K562 (cell line): ENCODE data around the gene PEX11A. TPM values are rescaled to one million over a fixed set of nuclear protein-coding genes. Genes with fewer than 3 reads are reported as not detected.

Experiments
- ATAC-seq: fragments of 200-7000 bp; cut with Tn5 transposase; 3 replicates; pipeline ENCODE4 v1.9.1; 2020; ENCODE audit warnings: moderate library complexity
- BruUV-seq: library from RNA; stranded (reverse); fragments of 400-500 nt; replicated peaks from 2 replicates; lab custom pipeline; 2021; lab: Mats Ljungman, UMichigan
- CTCF ChIA-PET: fragments of 300-600 bp; formaldehyde crosslinking; extraction: SDS; loops from one replicate; lab custom pipeline; 2021; ENCODE audit warnings: low intra/inter-chr PET ratio; lab: Yijun Ruan, JAX
- POLR2A ChIA-PET: fragments of 300-600, 350-650 bp; sonication (Branson Sonifier 250); formaldehyde crosslinking; extraction: SDS; loops from one replicate; lab custom pipeline; 2021; ENCODE audit warnings: antibody characterized with exemption, inconsistent platforms; lab: Yijun Ruan, JAX
- DNase-seq, 4 experiments: peaks; one replicate each; pipeline versions ENCODE4 v3.0.0 to v3.0.0-alpha.2; 2011 to 2018; ENCODE audit warnings: low spot score in 3 of 4, mixed read lengths in 3 of 4; ENCODE audit errors: extremely low read depth in 1 of 4
- FAIRE-seq: peaks from 2 replicates; lab custom pipeline; 2011; peaks lifted over from hg19 to GRCh38; lab: Jason Lieb, UNC
- H2AFZ ChIP-seq: 2 replicates; pipeline ENCODE4 v1.6.0; 2011; ENCODE audit warnings: low read depth, low read length, control low read depth, inconsistent platforms
- H3K27ac ChIP-seq: fragments of 200-600 bp; 3 replicates; pipeline ENCODE4 v1.8.0; 2011; ENCODE audit warnings: low read depth, mild to moderate bottlenecking, control low read depth, inconsistent platforms, low read length, moderate library complexity, mixed read lengths; ENCODE audit errors: extremely low read depth
- H3K27me3 ChIP-seq, 2 experiments: fragments of 300-600 bp in 1 of 2; 2 replicates in 1 of 2; 3 replicates in 1 of 2; pipeline versions ENCODE4 v1.6.0 to v1.8.0; 2011; ENCODE audit warnings: inconsistent platforms in 2 of 2, low read length in 2 of 2, mild to moderate bottlenecking in 1 of 2, mixed read lengths in 1 of 2, moderate library complexity in 1 of 2; ENCODE audit not compliant: control insufficient read depth in 2 of 2, insufficient read depth in 2 of 2
- H3K36me3 ChIP-seq: fragments of 300-600 bp; 3 replicates; pipeline ENCODE4 v1.8.0; 2011; ENCODE audit warnings: mild to moderate bottlenecking, low read length, inconsistent platforms; ENCODE audit not compliant: control insufficient read depth, insufficient read depth
- H3K4me1 ChIP-seq, 2 experiments: fragments of 200-600 bp in 1 of 2; replicated peaks in 1 of 2; 2 replicates in 1 of 2; 3 replicates in 1 of 2; pipeline versions ENCODE4 v1.5.1 to v1.8.0; 2011; ENCODE audit warnings: inconsistent platforms in 2 of 2, low read length in 2 of 2, mild to moderate bottlenecking in 1 of 2, mixed read lengths in 1 of 2, moderate library complexity in 1 of 2; ENCODE audit not compliant: control insufficient read depth in 2 of 2, insufficient read depth in 2 of 2
- H3K4me2 ChIP-seq: 2 replicates; pipeline ENCODE4 v1.6.1; 2011; ENCODE audit warnings: low read length, control low read depth, inconsistent platforms, mixed read lengths; ENCODE audit not compliant: insufficient read depth
- H3K4me3 ChIP-seq: fragments of 200-600 bp; sonication (generic), shearing (Covaris generic); 2 replicates; pipeline ENCODE4 v1.5.1; 2016; ENCODE audit warnings: control low read depth, inconsistent platforms
- H3K79me2 ChIP-seq: fragments of 200-600 bp; 3 replicates; pipeline ENCODE4 v1.8.0; 2011; ENCODE audit warnings: low read length, inconsistent platforms; ENCODE audit not compliant: control insufficient read depth, insufficient read depth
- H3K9ac ChIP-seq, 2 experiments: 2 replicates each; pipeline versions ENCODE4 v1.6.0 to v1.6.1; 2011; ENCODE audit warnings: low read depth in 2 of 2, low read length in 2 of 2, control low read depth in 1 of 2, inconsistent platforms in 1 of 2, mild to moderate bottlenecking in 1 of 2, mixed read lengths in 1 of 2; ENCODE audit not compliant: insufficient read depth in 1 of 2
- H3K9me1 ChIP-seq: one replicate; pipeline ENCODE4 v1.6.0; 2011; ENCODE audit warnings: inconsistent platforms, mild to moderate bottlenecking, low read length, moderate library complexity; ENCODE audit not compliant: control insufficient read depth, insufficient read depth
- H3K9me3 ChIP-seq: replicated peaks from 2 replicates; pipeline ENCODE4 v1.5.1; 2011; ENCODE audit warnings: low read depth, low read length, inconsistent platforms; ENCODE audit not compliant: control insufficient read depth, insufficient read depth
- H4K20me1 ChIP-seq: replicated peaks from 2 replicates; pipeline ENCODE4 v1.6.1; 2011; ENCODE audit warnings: low read length, inconsistent platforms, mixed read lengths; ENCODE audit not compliant: control insufficient read depth, insufficient read depth
- ATF1 ChIP-seq, 2 experiments: fragments of 450-650 bp in 1 of 2; IDR thresholded peaks; 2 replicates each; pipeline ENCODE4 v1.6.1; 2016; ENCODE audit warnings: missing compliant biosample characterization in 1 of 2, missing genetic modification characterization in 1 of 2
- BRCA1 ChIP-seq, 2 experiments: fragments of 450-650 bp in 1 of 2; sonication (generic) in 1 of 2; formaldehyde crosslinking in 1 of 2; IDR thresholded peaks; 2 replicates each; pipeline versions ENCODE4 v1.5.0 to v1.6.1; 2017 to 2020; ENCODE audit warnings: mild to moderate bottlenecking in 1 of 2, missing genetic modification reagents in 1 of 2
- GATAD2A ChIP-seq: fragments of 450-650 bp; IDR thresholded peaks from 2 replicates; pipeline ENCODE4 v1.6.1; 2017
- GTF2A2 ChIP-seq: IDR thresholded peaks from 2 replicates; pipeline ENCODE4 v1.6.1; 2016; ENCODE audit warnings: mild to moderate bottlenecking, missing genetic modification characterization, missing compliant biosample characterization
- ILF3 ChIP-seq: fragments of 450-650 bp; IDR thresholded peaks from 2 replicates; pipeline ENCODE4 v1.6.1; 2018; ENCODE audit warnings: antibody characterized with exemption, mild to moderate bottlenecking, moderate library complexity, borderline replicate concordance
- NONO ChIP-seq, 2 experiments: fragments of 200-400 bp in 1 of 2; fragments of 450-650 bp in 1 of 2; formaldehyde crosslinking in 1 of 2; IDR thresholded peaks; 2 replicates each; pipeline ENCODE4 v1.6.1; 2017; ENCODE audit warnings: low read depth in 2 of 2, mild to moderate bottlenecking in 2 of 2, moderate library complexity in 2 of 2, low read length in 1 of 2
- NUFIP1 ChIP-seq: fragments of 450-650 bp; IDR thresholded peaks from 2 replicates; pipeline ENCODE4 v1.6.1; 2018; ENCODE audit not compliant: partially characterized antibody
- POLR2AphosphoS2 ChIP-seq: IDR thresholded peaks from 2 replicates; pipeline ENCODE4 v1.6.1; 2012; ENCODE audit warnings: low read length, improper control_type of control experiment
- RBM15 ChIP-seq: fragments of 200-400 bp; formaldehyde crosslinking; IDR thresholded peaks from 2 replicates; pipeline ENCODE4 v1.6.1; 2018; ENCODE audit warnings: mild to moderate bottlenecking, low read length, moderate library complexity; ENCODE audit not compliant: insufficient read depth
- RFX1 ChIP-seq: fragments of 450-650 bp; IDR thresholded peaks from 2 replicates; pipeline ENCODE4 v1.6.1; 2016; ENCODE audit warnings: mild to moderate bottlenecking, moderate library complexity
- SAP30 ChIP-seq: fragments of 200-600 bp; sonication (generic); IDR thresholded peaks from 2 replicates; pipeline ENCODE4 v1.6.1; 2012; ENCODE audit warnings: borderline replicate concordance, low read depth, mild to moderate bottlenecking, moderate library complexity, low read length, control low read depth, inconsistent platforms; ENCODE audit not compliant: insufficient read depth, poor library complexity, severe bottlenecking
- SP1 ChIP-seq: sonication (generic); formaldehyde crosslinking; IDR thresholded peaks from 2 replicates; pipeline ENCODE4 v1.8.1; 2022; ENCODE audit warnings: mild to moderate bottlenecking, missing genetic modification reagents
- TEAD2 ChIP-seq: fragments of 450-650 bp; IDR thresholded peaks from 2 replicates; pipeline ENCODE4 v1.6.1; 2016; ENCODE audit warnings: missing genetic modification characterization, control low read depth, missing compliant biosample characterization
- THRAP3 ChIP-seq: fragments of 450-650 bp; IDR thresholded peaks from 2 replicates; pipeline ENCODE4 v1.6.1; 2016; ENCODE audit warnings: mild to moderate bottlenecking, inconsistent platforms, borderline replicate concordance
- TRIM24 ChIP-seq, 2 experiments: fragments of 450-650 bp; IDR thresholded peaks; 2 replicates each; pipeline ENCODE4 v1.6.1; 2016
- ZBTB17 ChIP-seq: fragments of 450-650 bp; formaldehyde crosslinking; IDR thresholded peaks from 2 replicates; pipeline ENCODE4 v1.4.0; 2020; ENCODE audit warnings: mild to moderate bottlenecking
- ZNF76 ChIP-seq: fragments of 250-450 bp; sonication (Bioruptor Pico); IDR thresholded peaks from 2 replicates; pipeline ENCODE4 v1.4.0; 2020; ENCODE audit warnings: mild to moderate bottlenecking, moderate library complexity, borderline replicate concordance
- WGBS: fragments of 100-300 bp; shearing (Covaris generic); methylation state at CpG from one replicate; pipeline ENCODE4 v1.1.6; 2016; ENCODE audit warnings: low coverage, mixed read lengths; ENCODE audit not compliant: insufficient coverage; ENCODE audit errors: missing lambda C conversion rate; 5-methylcytosine and 5-hydroxymethylcytosine counted together
- in situ Hi-C: fragments of 300-500 bp; cut with MboI; formaldehyde crosslinking; loops from 4 replicates; pipeline ENCODE4 v1.15.0; 2018; ENCODE audit warnings: inconsistent platforms, mixed read lengths
- intact Hi-C: fragments of 100-400 bp; cut with micrococcal nuclease; formaldehyde crosslinking; loops from 2 replicates; pipeline ENCODE4 v1.14.2; 2022
- polyA plus RNA-seq, 8 experiments: library from polyadenylated mRNA; depleted of rRNA in 4 of 8; stranded (reverse) in 5 of 8; unstranded in 3 of 8; fragments of >200 nt; fragmentation: Nextera tagmentation in 2 of 8; fragmentation: Illumina TruSeq in 1 of 8; extraction: Ambion mirVana in 2 of 8; extraction: Trizol in 1 of 8; gene quantifications; 2 replicates each; pipeline versions ENCODE4 v1.2.1 to v1.2.3, GENCODE V29; 2011 to 2014; ENCODE audit warnings: inconsistent platforms in 1 of 8, missing spikeins in 1 of 8
- total RNA-seq, 7 experiments: library from RNA; depleted of rRNA in 6 of 7; stranded (reverse); fragments of >200 nt in 6 of 7; fragmentation: Illumina TruSeq in 2 of 7; extraction: Trizol in 2 of 7; gene quantifications; 2 replicates each; pipeline versions ENCODE4 v1.2.1 to v1.2.3, GENCODE V29; 2011 to 2021; ENCODE audit warnings: low replicate concordance in 1 of 7
- TF ChIP-seq, protein P1 (sequence below): fragments of 250-450 bp; sonication (Bioruptor Pico); IDR thresholded peaks from 2 replicates; pipeline ENCODE4 v1.4.0; 2020; ENCODE audit warnings: borderline replicate concordance
- TF ChIP-seq, protein P2 (sequence below): fragments of 250-450 bp; sonication (Bioruptor Pico); IDR thresholded peaks from 2 replicates; pipeline ENCODE4 v1.9.0; 2021; ENCODE audit warnings: mild to moderate bottlenecking

The PEX11A gene
- total and polyA plus RNA-seq, 9 of the 15 experiments (the other 6 are each of a cell fraction or from before 2014, with no cell fraction given), result not detected

DNA sequence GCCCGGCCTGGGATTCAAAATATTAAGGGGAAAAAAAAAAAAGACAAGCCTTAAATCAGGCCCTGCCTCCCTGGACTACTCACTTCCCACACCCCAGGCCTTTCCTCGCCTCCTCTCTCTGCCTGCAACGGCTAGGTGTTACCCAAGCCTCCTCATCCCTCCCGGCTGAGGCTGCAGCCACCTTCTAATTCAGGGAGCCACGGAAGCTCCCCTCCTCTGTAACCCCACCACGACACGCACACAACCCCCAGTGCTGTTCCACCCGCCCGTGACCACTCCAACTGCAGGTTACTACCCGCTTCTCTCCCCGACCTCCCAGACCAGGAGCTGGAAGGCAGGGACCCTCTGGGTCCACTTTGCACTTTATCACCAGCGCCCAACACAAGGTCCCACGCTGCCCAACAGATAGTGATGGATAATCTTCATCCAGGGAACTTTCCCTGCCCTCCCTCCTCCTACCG, 36.2 kb downstream of the PEX11A start:
- no peak for FAIRE-seq
- TF ChIP-seq TEAD2 (tag), result no peak
- TF ChIP-seq, protein P1, sequence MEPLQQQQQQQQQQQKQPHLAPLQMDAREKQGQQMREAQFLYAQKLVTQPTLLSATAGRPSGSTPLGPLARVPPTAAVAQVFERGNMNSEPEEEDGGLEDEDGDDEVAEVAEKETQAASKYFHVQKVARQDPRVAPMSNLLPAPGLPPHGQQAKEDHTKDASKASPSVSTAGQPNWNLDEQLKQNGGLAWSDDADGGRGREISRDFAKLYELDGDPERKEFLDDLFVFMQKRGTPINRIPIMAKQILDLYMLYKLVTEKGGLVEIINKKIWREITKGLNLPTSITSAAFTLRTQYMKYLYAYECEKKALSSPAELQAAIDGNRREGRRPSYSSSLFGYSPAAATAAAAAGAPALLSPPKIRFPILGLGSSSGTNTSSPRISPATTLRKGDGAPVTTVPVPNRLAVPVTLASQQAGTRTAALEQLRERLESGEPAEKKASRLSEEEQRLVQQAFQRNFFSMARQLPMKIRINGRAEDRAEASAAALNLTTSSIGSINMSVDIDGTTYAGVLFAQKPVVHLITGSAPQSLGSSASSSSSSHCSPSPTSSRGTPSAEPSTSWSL (CRISPR knock-in tag), result no peak
- no peak for TF ChIP-seq ATF1 (CRISPR knock-in tag; IDR thresholded peaks at IDR 0.05)
- no peak for TF ChIP-seq ATF1 (tag; IDR thresholded peaks at IDR 0.05)
- no peak for TF ChIP-seq ZNF76
- TF ChIP-seq SAP30, result no peak
- TF ChIP-seq GATAD2A, result no peak
- no peak for TF ChIP-seq ZBTB17 (CRISPR knock-in tag)
- no peak for TF ChIP-seq NUFIP1
- TF ChIP-seq THRAP3, result no peak
- TF ChIP-seq RBM15, result no peak
- TF ChIP-seq, protein P2, sequence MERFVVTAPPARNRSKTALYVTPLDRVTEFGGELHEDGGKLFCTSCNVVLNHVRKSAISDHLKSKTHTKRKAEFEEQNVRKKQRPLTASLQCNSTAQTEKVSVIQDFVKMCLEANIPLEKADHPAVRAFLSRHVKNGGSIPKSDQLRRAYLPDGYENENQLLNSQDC, result no peak
- no peak for TF ChIP-seq POLR2AphosphoS2
- no peak for TF ChIP-seq BRCA1 (IDR thresholded peaks at IDR 0.05)
- TF ChIP-seq BRCA1 (CRISPR knock-in tag; IDR thresholded peaks at IDR 0.05), result no peak
- no peak for TF ChIP-seq NONO (IDR thresholded peaks at IDR 0.05; ENCODE audit: low read depth in 2 of 2, low read length in 1 of 2)
- no peak for TF ChIP-seq RFX1
- TF ChIP-seq SP1 (CRISPR knock-in tag), result no peak
- no peak for TF ChIP-seq ILF3
- TF ChIP-seq GTF2A2 (tag), result no peak
- no peak for TF ChIP-seq TRIM24 (IDR thresholded peaks at IDR 0.05)
- no peaks in the 10 kb centered on the region for H4K20me1 ChIP-seq
- ATAC-seq, result no peak
- in situ Hi-C loops, result no loop called here
- H3K79me2 ChIP-seq, result no peaks in the 10 kb centered on the region
- 19% methylated on average over 13 of the region's 14 CpGs for WGBS
- no TSS peak for BruUV-seq
- peak overlapping the region; percentile 68 for H3K4me2 ChIP-seq
- ChIA-PET POLR2A (interaction anchor here (0.6 kb wide), 1 partner anchor 39 kb away, joined by 3 read pairs; no protein-coding TSS in a partner anchor), CTCF (no interaction called here)
- no peaks in the 10 kb centered on the region for H3K9me1 ChIP-seq
- peak overlapping the region in 1 of 2 experiments; percentile 71; a peak in 2 of 4 replicates for H3K9ac ChIP-seq
- H3K4me3 ChIP-seq, result peak overlapping the region; percentile 45; the same call in 1 of the 2 replicates
- no peaks in the 10 kb centered on the region for H3K9me3 ChIP-seq
- H3K27me3 ChIP-seq, result peaks cover 7 to 35% of the 10 kb centered on the region in 2 experiments; a peak in 3 of 5 replicates
- DNase-seq, result no peak
- intact Hi-C loops, result no loop called here
- no peaks in the 10 kb centered on the region for H3K36me3 ChIP-seq
- H2AFZ ChIP-seq, result no peak overlapping the region
- peaks cover 0 to 22% of the 10 kb centered on the region in 2 experiments; a peak in 4 of 5 replicates for H3K4me1 ChIP-seq
- no peak overlapping the region for H3K27ac ChIP-seq
